ENCODE results near the gene RASSF10. TPM values are rescaled to one million over a fixed set of nuclear protein-coding genes. Genes with fewer than 3 reads are reported as not detected.
A peak's percentile ranks its signal among the peaks of the same experiment; 100 is the strongest.

RASSF10 gene
- total RNA-seq, 1 experiment from 2014 or later: 2.4 TPM

DNA sequence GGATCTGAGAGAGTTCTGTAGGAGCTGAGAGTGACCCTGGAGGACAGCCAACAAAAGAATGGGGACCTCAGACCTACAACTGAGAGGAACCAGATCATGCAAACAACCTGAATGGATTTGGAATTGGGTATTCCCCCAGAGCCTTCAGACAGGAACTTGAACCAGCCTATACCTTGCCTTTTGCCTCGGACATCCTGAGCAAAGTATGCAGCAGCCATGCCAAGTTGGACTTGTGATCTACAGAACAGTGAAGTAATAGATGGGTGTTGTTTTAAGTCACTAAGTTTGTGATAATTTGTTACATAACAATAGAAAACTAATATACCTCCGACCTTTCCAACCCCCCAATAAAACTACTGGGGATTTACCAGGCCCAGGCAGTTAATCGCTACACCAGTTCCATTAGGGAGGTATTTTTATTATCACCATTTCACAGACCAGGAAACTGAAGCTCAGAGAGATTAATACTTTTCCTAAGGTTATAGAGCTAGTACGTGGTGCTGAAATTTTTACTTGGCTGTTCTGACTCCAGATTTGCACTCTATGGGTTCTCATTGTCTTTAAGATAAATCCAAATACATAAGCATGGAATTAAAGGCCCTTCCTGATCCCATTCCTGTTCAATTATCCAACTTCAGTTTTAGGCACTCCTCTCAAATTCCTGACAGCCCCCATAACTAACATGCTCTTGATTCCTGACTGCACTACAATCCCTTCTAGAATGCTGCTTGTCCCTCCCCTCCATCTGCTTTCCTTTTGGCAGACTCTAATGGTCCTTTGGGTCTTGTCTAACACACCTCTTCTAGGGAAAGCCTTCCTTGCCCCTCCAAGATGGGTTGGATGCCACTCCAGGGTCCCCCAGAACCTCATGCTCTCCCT is 1.7 kb upstream of the RASSF10 start:
- Histone ChIP-seq H3K4me1 (ENCODE audit: insufficient read depth, low read length) (peaks cover 8% of the 10 kb centered on the region; the same call in 1 of the 2 replicates), H2AFZ (ENCODE audit: low read length) (no peak overlapping the region), H3K14ac (ENCODE audit: insufficient read depth, low read length) (no peak overlapping the region), H2BK5ac (ENCODE audit: insufficient read length, low read length) (no peak overlapping the region), H3K18ac (ENCODE audit: insufficient read length, low read depth, low read length) (no peak overlapping the region), H3K27me3 (ENCODE audit: insufficient read depth, low read length) (peaks cover 25% of the 10 kb centered on the region; the same call in 1 of the 2 replicates), H3K4me2 (ENCODE audit: insufficient read depth, insufficient read length, low read length) (peak overlapping the region; percentile 72), H2BK120ac (ENCODE audit: low read depth, low read length, poor library complexity, severe bottlenecking) (no peak overlapping the region), H2BK20ac (ENCODE audit: low read depth, low read length, poor library complexity, severe bottlenecking) (no peak overlapping the region), H3K9me3 (ENCODE audit: control insufficient read depth, low read depth, low read length) (no peaks in the 10 kb centered on the region), H4K91ac (ENCODE audit: insufficient read length, low read depth, low read length) (no peak overlapping the region), H3K23ac (ENCODE audit: insufficient read length, low read depth, low read length) (no peak overlapping the region), H4K8ac (replicated peaks; ENCODE audit: insufficient read length, low read depth, low read length) (no peak overlapping the region), H3T11ph (ENCODE audit: low read length) (no peak overlapping the region), H4K5ac (ENCODE audit: insufficient read length, low read depth, low read length) (no peak overlapping the region), H3K9ac (ENCODE audit: extremely low read depth, insufficient read length, low read length) (no peak overlapping the region), H2BK12ac (ENCODE audit: insufficient read length, low read depth, low read length) (no peak overlapping the region), H3K79me2 (ENCODE audit: insufficient read depth, low read length) (no peaks in the 10 kb centered on the region), H3K27ac (ENCODE audit: insufficient read length, low read depth, low read length) (no peak overlapping the region), H4K20me1 (ENCODE audit: control insufficient read depth, insufficient read depth, insufficient read length) (no peaks in the 10 kb centered on the region), H3K79me1 (ENCODE audit: insufficient read depth, low read depth, low read length, poor library complexity, severe bottlenecking) (no peaks in the 10 kb centered on the region), H3K56ac (ENCODE audit: insufficient read length, low read depth, low read length) (no peak overlapping the region), H2BK15ac (ENCODE audit: low read depth, low read length) (no peak overlapping the region), H3K23me2 (ENCODE audit: insufficient read length, low read depth, low read length, poor library complexity, severe bottlenecking) (peaks cover 14% of the 10 kb centered on the region), H2AK5ac (ENCODE audit: insufficient read length, low read length) (no peak overlapping the region), H3K4ac (ENCODE audit: low read depth, low read length) (no peak overlapping the region)
- Mint-ChIP-seq H3K27me3 (ENCODE audit: low read depth) (peaks cover 71% of the 10 kb centered on the region), H3K4me1 (peaks cover 47 to 50% of the 10 kb centered on the region in 2 experiments), H3K27ac (no peak overlapping the region), H3K9me3 (peaks cover 14 to 17% of the 10 kb centered on the region in 2 experiments), H3K4me3 (no peak overlapping the region), H3K36me3 (ENCODE audit: insufficient read depth in 1 of 3, low read depth in 3 of 3) (peaks cover 8 to 15% (median 12%) of the 10 kb centered on the region in 3 experiments; a peak in 6 of 7 replicates)
- TF ChIP-seq, protein P1, sequence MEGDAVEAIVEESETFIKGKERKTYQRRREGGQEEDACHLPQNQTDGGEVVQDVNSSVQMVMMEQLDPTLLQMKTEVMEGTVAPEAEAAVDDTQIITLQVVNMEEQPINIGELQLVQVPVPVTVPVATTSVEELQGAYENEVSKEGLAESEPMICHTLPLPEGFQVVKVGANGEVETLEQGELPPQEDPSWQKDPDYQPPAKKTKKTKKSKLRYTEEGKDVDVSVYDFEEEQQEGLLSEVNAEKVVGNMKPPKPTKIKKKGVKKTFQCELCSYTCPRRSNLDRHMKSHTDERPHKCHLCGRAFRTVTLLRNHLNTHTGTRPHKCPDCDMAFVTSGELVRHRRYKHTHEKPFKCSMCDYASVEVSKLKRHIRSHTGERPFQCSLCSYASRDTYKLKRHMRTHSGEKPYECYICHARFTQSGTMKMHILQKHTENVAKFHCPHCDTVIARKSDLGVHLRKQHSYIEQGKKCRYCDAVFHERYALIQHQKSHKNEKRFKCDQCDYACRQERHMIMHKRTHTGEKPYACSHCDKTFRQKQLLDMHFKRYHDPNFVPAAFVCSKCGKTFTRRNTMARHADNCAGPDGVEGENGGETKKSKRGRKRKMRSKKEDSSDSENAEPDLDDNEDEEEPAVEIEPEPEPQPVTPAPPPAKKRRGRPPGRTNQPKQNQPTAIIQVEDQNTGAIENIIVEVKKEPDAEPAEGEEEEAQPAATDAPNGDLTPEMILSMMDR (conservative IDR thresholded peaks at IDR 0.05): no peak
- WGBS (ENCODE audit: extremely low coverage, insufficient read length, low lambda C conversion rate): no CpG with 5 or more reads among the region's 4 CpGs
- no peak for DNase-seq

All from H9 (cell line).